ENCODE data around the gene SCNN1A.

SCNN1A gene

GRCh38 chr12:6384499-6385436, 9.4 kb upstream of the SCNN1A start:
- DNase-seq (ENCODE audit: low read depth), result no peak

- no peak for DNase-seq (ENCODE audit: low read depth)
Observed at GRCh38 chr12:6383572-6384498, 8.5 kb upstream of the SCNN1A start, which contains the start of gene LTBR. TSS of gene LTBR (plus strand) at chr12:6384162. CDS start at chr12:6384359, 197 bp downstream.

GRCh38 chr12:6382982-6383381, 7.6 kb upstream of the SCNN1A start:
- DNase-seq (ENCODE audit: low read depth), result no peak

GRCh38 chr12:6382371-6382770, 7.0 kb upstream of the SCNN1A start:
- no peak for DNase-seq (ENCODE audit: low read depth)

- DNase-seq (ENCODE audit: low read depth), result no peak
Observed at GRCh38 chr12:6380141-6381121, 5.1 kb upstream of the SCNN1A start.

- no peak for DNase-seq (ENCODE audit: low read depth)
Observed at GRCh38 chr12:6378709-6379472, 3.5 kb upstream of the SCNN1A start.

- no peak for DNase-seq (ENCODE audit: low read depth)
Observed at GRCh38 chr12:6377667-6377994, 2.3 kb upstream of the SCNN1A start.

GRCh38 chr12:6376870-6377666, 1.7 kb upstream of the SCNN1A start:
- DNase-seq (ENCODE audit: low read depth), result no peak

GRCh38 chr12:6376079-6376869, 911 bp upstream of the SCNN1A start:
- no peak for DNase-seq (ENCODE audit: low read depth)

GRCh38 chr12:6374786-6375160, 590 bp downstream of the SCNN1A start:
- DNase-seq (ENCODE audit: low read depth), result no peak

GRCh38 chr12:6374028-6374785, 1.2 kb downstream of the SCNN1A start:
- DNase-seq (ENCODE audit: low read depth), result no peak

- no peak for DNase-seq (ENCODE audit: low read depth)
Observed at GRCh38 chr12:6373022-6373787, 2.2 kb downstream of the SCNN1A start.

- no peak for DNase-seq (ENCODE audit: low read depth)
Observed at GRCh38 chr12:6372403-6373003, 2.9 kb downstream of the SCNN1A start.

- DNase-seq (ENCODE audit: low read depth), result no peak
Observed at GRCh38 chr12:6370994-6371754, 4.2 kb downstream of the SCNN1A start.

- DNase-seq (ENCODE audit: low read depth), result no peak
Observed at GRCh38 chr12:6370576-6370935, 4.8 kb downstream of the SCNN1A start.

GRCh38 chr12:6369916-6370575, 5.3 kb downstream of the SCNN1A start:
- no peak for DNase-seq (ENCODE audit: low read depth)

All from stimulated activated CD8-positive, alpha-beta memory T cell treated with anti-CD3 and anti-CD28 coated beads, Interleukin-4, amount 100 ng/mL, for 24 hours (primary cell).